Activated T-cell treated with anti-CD3 and anti-CD28 coated beads for 24 hours (primary cell): ENCODE measurements around the gene RPTOR.
"Not testable (repeated sequence)": the region's sequence is repeated elsewhere in the genome, so short reads cannot be mapped to it uniquely, and the experiment has no call there.

Source experiments
- DNase-seq: peaks from one replicate; pipeline ENCODE4 v3.0.0-alpha.2; 2020; ENCODE audit warnings: low read depth

RPTOR gene

DNA sequence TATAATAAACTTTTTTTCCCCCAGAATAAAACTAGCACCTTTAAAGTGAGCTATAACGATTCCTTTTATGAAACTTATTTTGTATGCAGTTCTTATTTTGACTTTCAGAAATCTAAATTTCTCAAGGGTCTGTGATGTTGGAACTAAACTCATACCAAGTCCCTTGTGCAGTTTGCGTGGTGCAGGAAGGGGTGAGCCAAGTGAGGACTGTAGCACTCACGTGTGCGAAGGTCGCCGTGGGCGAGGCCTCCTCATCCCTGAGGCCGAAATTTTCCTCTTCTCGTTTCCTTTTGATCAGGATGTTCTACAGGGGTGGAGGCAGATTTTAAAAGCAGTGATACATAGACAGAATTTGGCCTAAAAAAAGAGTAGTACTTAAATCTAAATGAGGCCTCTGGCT, 73.7 kb downstream of the RPTOR start:
- DNase-seq: no peak

- DNase-seq: no peak
These were observed 75.0 kb downstream of the RPTOR start for GRCh38 chr17:80619535-80620235.

GRCh38 chr17:80621335-80621996, 76.8 kb downstream of the RPTOR start:
- DNase-seq: no peak

DNA sequence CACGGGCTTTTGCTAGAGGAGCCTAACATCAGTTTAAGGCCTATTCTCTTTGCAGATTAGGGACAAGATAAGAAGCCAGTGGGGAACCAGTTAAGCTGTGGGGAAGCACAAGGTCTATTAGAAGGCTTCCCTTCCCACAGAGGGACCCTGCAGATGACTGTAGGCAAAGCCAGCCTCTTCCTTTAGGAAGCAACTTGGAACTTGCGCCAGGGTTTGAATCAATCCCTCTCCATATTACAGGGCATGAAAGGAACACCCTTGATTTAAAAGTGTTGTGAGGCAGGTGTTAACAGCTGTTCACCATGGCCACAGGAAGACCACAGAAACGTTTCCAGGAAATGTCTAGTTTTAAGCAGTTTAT, 77.3 kb downstream of the RPTOR start:
- no peak for DNase-seq

DNA sequence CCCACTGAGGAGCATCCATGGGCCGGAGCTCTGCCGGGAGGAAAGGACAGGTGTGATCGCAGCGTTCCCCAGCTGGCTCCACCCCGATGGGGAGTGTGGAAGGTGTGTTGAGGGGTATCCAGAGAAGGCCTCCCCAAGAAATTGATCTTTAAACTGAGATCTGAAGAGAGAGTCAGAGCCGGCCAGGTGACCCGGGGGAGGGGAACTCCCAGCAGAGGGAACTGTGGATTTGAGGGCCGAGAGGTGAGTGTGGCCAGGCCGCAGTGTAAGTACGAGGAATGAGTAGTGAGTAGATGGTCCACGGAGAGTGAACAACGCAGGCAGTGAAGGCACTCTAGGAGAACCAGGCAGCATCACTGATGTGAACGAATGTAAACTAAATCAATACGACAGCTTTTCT, 80.2 kb downstream of the RPTOR start:
- DNase-seq: no peak

DNA sequence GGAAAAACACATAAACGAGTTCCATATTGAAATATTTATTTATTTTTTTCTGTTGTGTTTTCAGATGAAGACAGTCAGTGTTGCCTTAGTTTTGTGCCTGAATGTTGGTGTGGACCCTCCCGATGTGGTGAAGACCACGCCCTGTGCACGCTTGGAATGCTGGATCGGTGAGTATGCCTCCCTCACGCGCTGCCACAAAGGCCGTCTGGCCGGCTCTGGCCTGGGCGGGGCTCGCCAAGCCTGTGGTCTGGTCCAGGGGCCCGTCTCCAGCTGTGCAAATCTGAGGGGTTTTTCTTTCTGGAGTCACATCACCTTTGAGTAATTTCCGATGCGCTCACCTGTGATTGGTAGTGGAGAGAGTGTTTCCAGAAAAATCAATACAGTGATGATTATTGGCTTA, 81.0 kb downstream of the RPTOR start:
- no peak for DNase-seq

GRCh38 chr17:80628881-80629280, 84.2 kb downstream of the RPTOR start:
- DNase-seq: not testable (repeated sequence)

GRCh38 chr17:80629298-80630028, 84.8 kb downstream of the RPTOR start:
- no peak for DNase-seq

GRCh38 chr17:80630560-80631120, 86.0 kb downstream of the RPTOR start:
- no peak for DNase-seq

DNA sequence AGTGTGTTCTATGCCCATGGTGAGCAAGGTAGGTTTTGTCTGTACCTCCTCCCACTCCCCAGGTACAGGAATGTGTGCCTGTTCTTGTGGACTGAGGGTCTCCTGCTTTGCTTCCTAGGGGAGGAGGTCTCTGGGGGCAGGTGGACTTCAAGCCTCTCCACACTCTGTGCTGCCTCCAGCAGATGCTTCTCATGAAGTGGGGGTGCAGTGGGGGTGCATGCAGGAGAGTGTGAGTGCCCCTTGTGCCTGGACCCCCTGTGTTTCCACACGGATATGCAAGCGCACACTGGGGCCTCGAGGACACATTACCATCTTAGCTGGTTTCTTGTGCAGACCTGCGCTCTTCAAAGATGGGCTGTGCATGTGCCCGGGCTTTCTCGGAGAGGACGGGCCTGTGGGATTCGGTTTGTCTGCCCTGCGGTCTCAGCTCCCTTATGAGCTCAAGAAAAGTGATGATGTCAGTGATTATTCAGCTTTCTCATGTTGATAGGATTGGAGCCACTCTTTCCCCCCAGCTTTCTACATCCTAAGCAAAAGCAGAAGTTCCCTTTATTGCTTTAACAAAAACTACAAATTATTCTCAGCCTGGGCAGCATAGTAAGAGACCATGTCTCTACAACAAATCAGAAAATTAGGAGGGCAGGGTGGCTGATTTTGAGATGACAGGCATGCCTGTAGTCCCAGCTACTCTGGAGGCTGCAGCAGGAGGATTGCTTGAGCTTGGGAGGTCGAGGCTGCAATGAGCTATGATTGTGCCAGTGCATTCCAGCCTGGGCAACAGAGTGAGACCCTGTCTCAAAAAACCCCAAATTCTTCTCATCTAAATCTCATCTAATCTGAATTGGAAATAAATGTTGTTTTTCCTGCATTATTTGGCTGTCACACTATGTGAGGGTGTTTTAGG, 86.8 kb downstream of the RPTOR start:
- no peak for DNase-seq

GRCh38 chr17:80632046-80632581, 87.5 kb downstream of the RPTOR start:
- DNase-seq: no peak

DNA sequence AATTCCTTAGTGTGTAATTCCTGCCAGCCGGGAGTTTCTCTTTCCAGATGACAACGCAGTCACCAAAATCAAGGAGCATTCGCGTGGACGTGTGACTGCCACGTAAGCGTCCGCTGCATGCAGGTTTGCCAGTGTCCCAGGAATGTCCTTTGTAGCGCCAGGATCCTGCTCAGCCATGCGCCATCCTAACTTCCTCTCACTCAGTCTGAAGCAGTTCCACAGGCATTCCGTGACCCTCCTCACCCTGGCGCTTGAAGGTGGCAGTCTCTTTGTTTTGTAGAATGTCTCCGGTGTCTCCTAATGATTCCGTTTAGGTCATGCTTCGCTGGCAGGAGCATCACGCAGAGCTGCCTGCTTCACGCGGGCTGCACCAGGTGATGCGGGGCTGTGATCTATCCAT, 88.6 kb downstream of the RPTOR start:
- no peak for DNase-seq

- DNase-seq: no peak
These were observed 89.4 kb downstream of the RPTOR start for GRCh38 chr17:80633994-80634566.

GRCh38 chr17:80636361-80637018, 91.9 kb downstream of the RPTOR start:
- no peak for DNase-seq

GRCh38 chr17:80637048-80637781, 92.6 kb downstream of the RPTOR start:
- DNase-seq: no peak

- no peak for DNase-seq
These were observed 95.0 kb downstream of the RPTOR start for GRCh38 chr17:80639658-80640057.

GRCh38 chr17:80640366-80641084, 95.9 kb downstream of the RPTOR start:
- no peak for DNase-seq

DNA sequence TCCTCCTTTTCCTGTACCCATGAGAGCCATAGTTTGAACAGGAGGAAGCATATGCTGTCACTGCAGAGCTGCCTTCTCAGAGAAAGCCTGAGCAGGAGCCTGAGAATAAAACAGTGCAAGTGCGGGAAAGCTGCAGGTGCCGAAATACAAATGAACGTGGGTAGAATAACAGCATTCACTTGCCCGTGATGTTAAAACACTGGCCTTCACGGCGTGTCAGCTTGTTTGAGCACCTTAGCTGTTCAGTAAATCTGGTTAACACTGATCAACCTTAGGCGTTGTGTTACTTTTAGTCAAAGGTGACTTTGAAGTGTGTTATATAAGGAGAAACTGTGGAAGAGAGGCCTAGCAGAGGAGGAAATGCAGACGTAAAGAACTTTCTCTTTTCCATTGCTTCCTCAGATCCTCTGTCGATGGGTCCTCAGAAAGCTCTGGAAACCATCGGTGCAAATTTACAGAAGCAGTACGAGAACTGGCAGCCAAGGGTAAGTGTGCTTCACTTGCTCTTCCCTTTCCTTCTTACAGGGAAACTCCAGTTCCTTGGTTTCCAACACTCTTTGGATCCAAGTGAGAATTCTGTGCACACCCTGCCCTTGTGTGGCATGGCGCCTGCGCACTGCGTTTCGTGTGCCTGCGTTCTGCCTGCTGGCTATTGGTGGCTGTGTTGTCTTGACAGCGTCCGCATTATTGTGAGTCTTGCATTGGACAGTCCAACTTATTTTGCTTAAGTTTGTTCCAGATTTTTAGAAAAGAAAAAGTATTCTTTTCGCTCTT, 98.9 kb downstream of the RPTOR start:
- no peak for DNase-seq

GRCh38 chr17:80644536-80644935, 99.9 kb downstream of the RPTOR start:
- no peak for DNase-seq
